ENCODE data around the gene ZNF324B.

The ZNF324B gene

DNA sequence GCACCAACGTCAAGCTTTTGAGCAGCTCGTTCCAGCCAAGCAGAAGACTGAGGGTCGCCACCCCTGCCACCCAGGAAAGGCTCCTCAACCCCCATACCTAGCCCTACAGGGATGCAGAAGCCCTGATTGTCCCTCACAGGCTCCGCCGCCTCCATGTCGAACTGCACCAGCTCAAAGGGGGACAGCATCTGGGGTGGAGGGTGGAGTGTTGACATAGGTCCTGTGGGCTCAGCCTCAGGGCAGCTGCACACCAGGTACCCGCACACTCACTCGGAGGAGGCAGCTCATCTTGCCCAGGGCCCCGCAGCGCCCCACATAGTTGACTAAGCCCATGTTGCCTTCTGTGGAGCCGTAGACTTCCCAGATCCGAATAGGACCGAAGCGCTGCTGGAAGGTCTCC lies 48.8 kb downstream of the ZNF324B start (continued):
- TF ChIP-seq, protein P1, sequence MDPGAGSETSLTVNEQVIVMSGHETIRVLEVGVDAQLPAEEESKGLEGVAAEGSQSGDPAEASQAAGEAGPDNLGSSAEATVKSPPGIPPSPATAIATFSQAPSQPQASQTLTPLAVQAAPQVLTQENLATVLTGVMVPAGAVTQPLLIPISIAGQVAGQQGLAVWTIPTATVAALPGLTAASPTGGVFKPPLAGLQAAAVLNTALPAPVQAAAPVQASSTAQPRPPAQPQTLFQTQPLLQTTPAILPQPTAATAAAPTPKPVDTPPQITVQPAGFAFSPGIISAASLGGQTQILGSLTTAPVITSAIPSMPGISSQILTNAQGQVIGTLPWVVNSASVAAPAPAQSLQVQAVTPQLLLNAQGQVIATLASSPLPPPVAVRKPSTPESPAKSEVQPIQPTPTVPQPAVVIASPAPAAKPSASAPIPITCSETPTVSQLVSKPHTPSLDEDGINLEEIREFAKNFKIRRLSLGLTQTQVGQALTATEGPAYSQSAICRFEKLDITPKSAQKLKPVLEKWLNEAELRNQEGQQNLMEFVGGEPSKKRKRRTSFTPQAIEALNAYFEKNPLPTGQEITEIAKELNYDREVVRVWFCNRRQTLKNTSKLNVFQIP (CRISPR knock-in tag; IDR thresholded peaks at IDR 0.05; ENCODE audit: borderline replicate concordance, low read depth), result no peak
- TF ChIP-seq RARB (CRISPR knock-in tag; IDR thresholded peaks at IDR 0.05), result no peak
- TF ChIP-seq, protein P2, sequence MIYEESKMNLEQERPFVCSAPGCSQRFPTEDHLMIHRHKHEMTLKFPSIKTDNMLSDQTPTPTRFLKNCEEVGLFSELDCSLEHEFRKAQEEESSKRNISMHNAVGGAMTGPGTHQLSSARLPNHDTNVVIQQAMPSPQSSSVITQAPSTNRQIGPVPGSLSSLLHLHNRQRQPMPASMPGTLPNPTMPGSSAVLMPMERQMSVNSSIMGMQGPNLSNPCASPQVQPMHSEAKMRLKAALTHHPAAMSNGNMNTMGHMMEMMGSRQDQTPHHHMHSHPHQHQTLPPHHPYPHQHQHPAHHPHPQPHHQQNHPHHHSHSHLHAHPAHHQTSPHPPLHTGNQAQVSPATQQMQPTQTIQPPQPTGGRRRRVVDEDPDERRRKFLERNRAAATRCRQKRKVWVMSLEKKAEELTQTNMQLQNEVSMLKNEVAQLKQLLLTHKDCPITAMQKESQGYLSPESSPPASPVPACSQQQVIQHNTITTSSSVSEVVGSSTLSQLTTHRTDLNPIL (CRISPR knock-in tag; IDR thresholded peaks at IDR 0.05; ENCODE audit: low read depth), result no peak
- no peak for TF ChIP-seq PPARA (CRISPR knock-in tag; IDR thresholded peaks at IDR 0.05; ENCODE audit: borderline replicate concordance)
